HG02642 (cell line): ENCODE data around the gene PITRM1.
"Not testable (repeated sequence)": the region's sequence is repeated elsewhere in the genome, so short reads cannot be mapped to it uniquely, and the experiment has no call there.

Source experiments
- ATAC-seq: cut with Tn5 transposase; IDR thresholded peaks from one replicate; pipeline ENCODE4 v1.9.1; 2021; ENCODE audit warnings: mild to moderate bottlenecking; ENCODE audit not compliant: unreplicated experiment, poor library complexity

Gene PITRM1

GRCh38 chr10:3172446-3173170, at the start of gene PITRM1:
PITRM1 (minus strand) TSS chr10:3172782; CDS start chr10:3172772, 10 bp downstream.
- ATAC-seq: peak; percentile 97

GRCh38 chr10:3222068-3222467, 49.5 kb upstream of the PITRM1 start:
- no peak for ATAC-seq

- not testable (repeated sequence) for ATAC-seq
These were observed 49.0 kb upstream of the PITRM1 start for GRCh38 chr10:3221601-3222000.

GRCh38 chr10:3220853-3221252, 48.3 kb upstream of the PITRM1 start:
- no peak for ATAC-seq

- ATAC-seq: not testable (repeated sequence)
These were observed 46.5 kb upstream of the PITRM1 start for GRCh38 chr10:3219021-3219628.

- ATAC-seq: no peak
These were observed 45.3 kb upstream of the PITRM1 start for GRCh38 chr10:3217853-3218252.

- ATAC-seq: no peak
These were observed 44.7 kb upstream of the PITRM1 start for GRCh38 chr10:3217301-3217700.

GRCh38 chr10:3215153-3215775, 42.7 kb upstream of the PITRM1 start:
- ATAC-seq: no peak

GRCh38 chr10:3213758-3214515, 41.4 kb upstream of the PITRM1 start:
- no peak for ATAC-seq

GRCh38 chr10:3213208-3213607, 40.6 kb upstream of the PITRM1 start:
- ATAC-seq: no peak

- ATAC-seq: no peak
These were observed 37.8 kb upstream of the PITRM1 start for GRCh38 chr10:3210251-3210877.

- ATAC-seq: no peak
These were observed 36.2 kb upstream of the PITRM1 start for GRCh38 chr10:3208481-3209406.

GRCh38 chr10:3207351-3207750, 34.8 kb upstream of the PITRM1 start:
- ATAC-seq: no peak

GRCh38 chr10:3206511-3207157, 34.1 kb upstream of the PITRM1 start:
- ATAC-seq: no peak

- ATAC-seq: no peak
These were observed 31.4 kb upstream of the PITRM1 start for GRCh38 chr10:3203972-3204371.

GRCh38 chr10:3203016-3203811, 30.6 kb upstream of the PITRM1 start:
- no peak for ATAC-seq

GRCh38 chr10:3201796-3202195, 29.2 kb upstream of the PITRM1 start:
- no peak for ATAC-seq

- no peak for ATAC-seq
These were observed 26.9 kb upstream of the PITRM1 start for GRCh38 chr10:3199488-3199887.
